ENCODE measurements around the gene GRP.
A peak's percentile ranks its signal among the peaks of the same experiment; 100 is the strongest.

GRP gene

DNA sequence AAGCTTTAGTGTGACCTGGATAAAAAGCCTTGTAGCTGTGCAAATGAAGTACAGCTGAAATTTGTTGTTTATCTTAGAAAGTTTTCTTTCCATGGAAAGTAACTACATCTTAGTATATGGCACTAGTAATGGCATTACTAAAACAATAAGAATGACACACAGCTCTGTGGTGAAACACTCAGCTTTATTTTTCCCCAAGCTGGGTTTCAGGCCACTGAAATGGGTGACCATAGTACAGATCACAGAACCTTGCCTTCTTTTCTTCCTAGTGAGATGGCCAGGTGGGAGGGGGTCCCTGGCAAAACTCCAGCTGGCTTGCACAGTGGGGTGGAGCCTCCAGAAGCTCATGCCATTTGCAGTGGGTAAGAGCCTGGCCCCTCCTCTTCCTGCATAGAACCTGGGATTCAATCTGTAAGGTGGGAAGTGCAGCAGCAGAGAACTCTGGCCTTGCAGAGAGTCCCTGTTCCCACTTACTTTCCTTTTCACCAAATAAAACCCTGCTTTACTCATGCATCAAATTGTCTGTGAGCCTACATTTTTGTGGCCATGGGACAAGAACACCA, 17.6 kb upstream of the GRP start:
- TF ChIP-seq POLR2A (IDR thresholded peaks at IDR 0.05; ENCODE audit: low read depth, low read length), result no peak
- no peak for TF ChIP-seq POLR2AphosphoS5 (IDR thresholded peaks at IDR 0.05; ENCODE audit: low read depth, low read length)
- TF ChIP-seq TAF1 (IDR thresholded peaks at IDR 0.05; ENCODE audit: borderline replicate concordance, low read depth, low read length), result no peak
- DNase-seq (ENCODE audit: insufficient read length), result no peak
- no peak for FAIRE-seq

DNA sequence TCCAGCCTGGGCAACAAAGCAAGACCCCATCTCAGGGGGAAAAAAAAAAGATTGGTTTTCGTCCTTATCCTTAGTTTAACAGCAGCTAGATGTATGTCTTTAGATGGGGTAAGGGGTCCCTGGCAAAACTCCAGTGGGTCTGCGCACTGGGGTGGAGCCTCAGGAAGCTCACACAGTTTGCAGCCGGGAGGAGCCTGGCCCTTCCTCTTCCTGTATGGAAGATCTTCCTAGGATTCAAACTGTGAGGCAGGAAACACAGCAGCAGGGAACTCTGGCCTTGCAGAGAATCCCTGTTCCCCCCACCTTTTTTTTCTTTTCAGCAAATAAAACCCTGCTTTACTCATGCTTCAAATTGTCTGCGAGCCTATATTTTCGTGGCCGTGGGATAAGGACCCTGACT, 12.5 kb upstream of the GRP start:
- DNase-seq (ENCODE audit: insufficient read length) (no peak), FAIRE-seq (no peak)
- TF ChIP-seq POLR2AphosphoS5 (IDR thresholded peaks at IDR 0.05; ENCODE audit: low read depth, low read length), result no peak
- no peak for TF ChIP-seq POLR2A (IDR thresholded peaks at IDR 0.05; ENCODE audit: low read depth, low read length)
- TF ChIP-seq TAF1 (IDR thresholded peaks at IDR 0.05; ENCODE audit: borderline replicate concordance, low read depth, low read length), result no peak

- TF ChIP-seq TAF1 (IDR thresholded peaks at IDR 0.05; ENCODE audit: borderline replicate concordance, low read depth, low read length) (no peak), POLR2AphosphoS5 (IDR thresholded peaks at IDR 0.05; ENCODE audit: low read depth, low read length) (no peak), POLR2A (IDR thresholded peaks at IDR 0.05; ENCODE audit: low read depth, low read length) (no peak)
- no peak for DNase-seq (ENCODE audit: insufficient read length)
- no peak for FAIRE-seq
Measured at GRCh38 chr18:59208602-59209125, 11.3 kb upstream of the GRP start.

GRCh38 chr18:59210299-59210698, 9.7 kb upstream of the GRP start:
- no peak for FAIRE-seq

GRCh38 chr18:59211629-59212028, 8.3 kb upstream of the GRP start:
- TF ChIP-seq POLR2A (IDR thresholded peaks at IDR 0.05; ENCODE audit: low read depth, low read length), result no peak
- TF ChIP-seq POLR2AphosphoS5 (IDR thresholded peaks at IDR 0.05; ENCODE audit: low read depth, low read length), result no peak
- FAIRE-seq (no peak), DNase-seq (ENCODE audit: insufficient read length) (no peak)

More at GRCh38 chr18:59210299-59210698, 9.7 kb upstream of the GRP start:
- no peak for DNase-seq (ENCODE audit: insufficient read length)
- TF ChIP-seq POLR2A (IDR thresholded peaks at IDR 0.05; ENCODE audit: low read depth, low read length), result no peak

- no peak for DNase-seq (ENCODE audit: insufficient read length)
- FAIRE-seq, result no peak
- TF ChIP-seq POLR2AphosphoS5 (IDR thresholded peaks at IDR 0.05; ENCODE audit: low read depth, low read length) (no peak), POLR2A (IDR thresholded peaks at IDR 0.05; ENCODE audit: low read depth, low read length) (no peak), TAF1 (IDR thresholded peaks at IDR 0.05; ENCODE audit: borderline replicate concordance, low read depth, low read length) (no peak)
Measured at GRCh38 chr18:59218018-59218417, 1.9 kb upstream of the GRP start.

DNA sequence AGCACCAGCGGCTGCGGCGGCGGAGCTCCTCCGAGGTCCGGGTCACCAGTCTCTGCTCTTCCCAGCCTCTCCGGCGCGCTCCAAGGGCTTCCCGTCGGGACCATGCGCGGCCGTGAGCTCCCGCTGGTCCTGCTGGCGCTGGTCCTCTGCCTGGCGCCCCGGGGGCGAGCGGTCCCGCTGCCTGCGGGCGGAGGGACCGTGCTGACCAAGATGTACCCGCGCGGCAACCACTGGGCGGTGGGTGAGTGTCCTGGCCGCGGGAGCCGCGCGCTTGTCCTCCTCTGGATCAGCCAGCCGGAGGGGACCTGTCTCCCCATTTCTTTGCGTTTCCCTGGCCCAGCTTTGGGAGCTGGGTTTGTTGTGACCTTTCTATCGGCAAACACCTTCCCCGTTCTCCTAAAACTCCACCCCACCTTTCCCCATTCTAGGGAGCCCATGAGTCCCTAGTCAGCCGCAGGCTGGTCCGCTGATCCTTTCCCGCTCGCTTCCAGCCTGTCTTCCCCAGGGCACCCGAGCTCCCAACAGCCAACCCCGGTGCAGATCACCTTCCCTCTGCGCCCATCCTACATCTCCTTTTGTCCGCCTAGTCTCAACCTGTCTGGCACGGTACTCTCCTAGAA, 316 bp downstream of the GRP start:
- no peak for TF ChIP-seq POLR2A (IDR thresholded peaks at IDR 0.05; ENCODE audit: low read depth, low read length)
- no peak for TF ChIP-seq TAF1 (IDR thresholded peaks at IDR 0.05; ENCODE audit: borderline replicate concordance, low read depth, low read length)
- TF ChIP-seq POLR2AphosphoS5 (IDR thresholded peaks at IDR 0.05; ENCODE audit: low read depth, low read length), result no peak
- DNase-seq (ENCODE audit: insufficient read length) (no peak), FAIRE-seq (no peak)

- FAIRE-seq, result no peak
- TF ChIP-seq TAF1 (IDR thresholded peaks at IDR 0.05; ENCODE audit: borderline replicate concordance, low read depth, low read length) (no peak), POLR2AphosphoS5 (IDR thresholded peaks at IDR 0.05; ENCODE audit: low read depth, low read length) (no peak), POLR2A (IDR thresholded peaks at IDR 0.05; ENCODE audit: low read depth, low read length) (no peak)
- DNase-seq (ENCODE audit: insufficient read length), result peak; percentile 15
Measured at GRCh38 chr18:59220784-59221765, 1.1 kb downstream of the GRP start.

DNA sequence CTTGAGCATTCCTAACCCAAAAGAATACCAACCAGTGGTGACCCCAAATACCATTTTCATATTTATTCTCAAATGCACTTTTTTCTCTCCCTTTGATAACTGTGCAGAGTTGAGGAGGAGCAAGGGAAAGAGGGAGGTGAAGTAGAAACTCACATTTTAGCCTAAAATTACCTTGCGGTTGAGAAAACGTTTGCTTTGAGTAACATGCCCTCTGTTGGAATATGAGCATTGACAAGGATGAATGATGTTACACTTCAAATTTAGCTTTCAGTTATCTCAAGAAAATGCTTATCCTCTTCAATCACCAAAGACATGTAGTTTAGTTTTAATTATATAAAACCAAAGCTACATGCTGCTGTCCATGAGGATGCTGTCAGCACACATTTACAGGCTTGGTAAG, 2.4 kb downstream of the GRP start:
- FAIRE-seq, result no peak
- no peak for DNase-seq (ENCODE audit: insufficient read length)
- TF ChIP-seq TAF1 (IDR thresholded peaks at IDR 0.05; ENCODE audit: borderline replicate concordance, low read depth, low read length) (no peak), POLR2AphosphoS5 (IDR thresholded peaks at IDR 0.05; ENCODE audit: low read depth, low read length) (no peak), POLR2A (IDR thresholded peaks at IDR 0.05; ENCODE audit: low read depth, low read length) (no peak)

- FAIRE-seq, result no peak
- TF ChIP-seq POLR2A (IDR thresholded peaks at IDR 0.05; ENCODE audit: low read depth, low read length), result no peak
- TF ChIP-seq TAF1 (IDR thresholded peaks at IDR 0.05; ENCODE audit: borderline replicate concordance, low read depth, low read length), result no peak
- TF ChIP-seq POLR2AphosphoS5 (IDR thresholded peaks at IDR 0.05; ENCODE audit: low read depth, low read length), result no peak
- no peak for DNase-seq (ENCODE audit: insufficient read length)
Measured at GRCh38 chr18:59228351-59228750, 8.4 kb downstream of the GRP start.

- FAIRE-seq (no peak), DNase-seq (ENCODE audit: insufficient read length) (no peak)
- no peak for TF ChIP-seq TAF1 (IDR thresholded peaks at IDR 0.05; ENCODE audit: borderline replicate concordance, low read depth, low read length)
- TF ChIP-seq POLR2AphosphoS5 (IDR thresholded peaks at IDR 0.05; ENCODE audit: low read depth, low read length), result no peak
- TF ChIP-seq POLR2A (IDR thresholded peaks at IDR 0.05; ENCODE audit: low read depth, low read length), result no peak
Measured at GRCh38 chr18:59229191-59229590, 9.2 kb downstream of the GRP start.
